ENCODE data around the gene PARD3. TPM values are rescaled to one million over a fixed set of nuclear protein-coding genes. Genes with fewer than 3 reads are reported as not detected.
A peak's percentile ranks its signal among the peaks of the same experiment; 100 is the strongest.

PARD3 gene
- total RNA-seq, 1 donor from 2014 or later: 97.8 TPM

DNA sequence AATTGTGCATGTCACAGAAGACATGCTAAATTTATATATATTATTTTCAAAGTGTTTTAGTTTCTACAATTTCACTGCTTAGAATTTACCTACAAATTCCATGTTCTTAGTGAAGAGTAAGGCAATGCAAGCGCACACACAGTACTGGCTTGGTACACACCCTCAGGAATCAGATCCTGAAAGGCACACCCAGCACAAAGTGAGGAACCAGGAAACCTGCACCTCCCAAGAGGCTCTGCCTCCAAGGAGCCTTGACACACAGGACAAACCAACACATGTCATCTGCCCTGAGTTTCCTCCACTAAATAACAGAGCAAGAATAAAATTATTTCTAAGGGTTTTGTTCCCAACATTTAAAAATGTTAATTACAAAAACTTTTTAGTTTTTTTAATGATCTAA lies 156.2 kb downstream of the PARD3 start:
- no peak for DNase-seq (ENCODE audit: low read depth)
- TF ChIP-seq, protein P1, sequence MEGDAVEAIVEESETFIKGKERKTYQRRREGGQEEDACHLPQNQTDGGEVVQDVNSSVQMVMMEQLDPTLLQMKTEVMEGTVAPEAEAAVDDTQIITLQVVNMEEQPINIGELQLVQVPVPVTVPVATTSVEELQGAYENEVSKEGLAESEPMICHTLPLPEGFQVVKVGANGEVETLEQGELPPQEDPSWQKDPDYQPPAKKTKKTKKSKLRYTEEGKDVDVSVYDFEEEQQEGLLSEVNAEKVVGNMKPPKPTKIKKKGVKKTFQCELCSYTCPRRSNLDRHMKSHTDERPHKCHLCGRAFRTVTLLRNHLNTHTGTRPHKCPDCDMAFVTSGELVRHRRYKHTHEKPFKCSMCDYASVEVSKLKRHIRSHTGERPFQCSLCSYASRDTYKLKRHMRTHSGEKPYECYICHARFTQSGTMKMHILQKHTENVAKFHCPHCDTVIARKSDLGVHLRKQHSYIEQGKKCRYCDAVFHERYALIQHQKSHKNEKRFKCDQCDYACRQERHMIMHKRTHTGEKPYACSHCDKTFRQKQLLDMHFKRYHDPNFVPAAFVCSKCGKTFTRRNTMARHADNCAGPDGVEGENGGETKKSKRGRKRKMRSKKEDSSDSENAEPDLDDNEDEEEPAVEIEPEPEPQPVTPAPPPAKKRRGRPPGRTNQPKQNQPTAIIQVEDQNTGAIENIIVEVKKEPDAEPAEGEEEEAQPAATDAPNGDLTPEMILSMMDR (conservative IDR thresholded peaks at IDR 0.05; ENCODE audit: low read depth, low read length): no peak
- H3K4me3 ChIP-seq (ENCODE audit: low read depth, low read length): no peak overlapping the region

GRCh38 chr10:34656661-34657060 lies 158.4 kb downstream of the PARD3 start:
- TF ChIP-seq, protein P1 (conservative IDR thresholded peaks at IDR 0.05; ENCODE audit: low read depth, low read length): no peak
- no peak overlapping the region for H3K4me3 ChIP-seq (ENCODE audit: low read depth, low read length)
- no peak for DNase-seq (ENCODE audit: low read depth)

- TF ChIP-seq, protein P1 (conservative IDR thresholded peaks at IDR 0.05; ENCODE audit: low read depth, low read length): peak; percentile 79
- H3K4me3 ChIP-seq (ENCODE audit: low read depth, low read length): no peak overlapping the region
- peak; percentile 31 for DNase-seq (ENCODE audit: low read depth)
Measured at GRCh38 chr10:34655286-34656170, 159.6 kb downstream of the PARD3 start.

- no peak for DNase-seq (ENCODE audit: low read depth)
- H3K4me3 ChIP-seq (ENCODE audit: low read depth, low read length): no peak overlapping the region
- TF ChIP-seq, protein P1 (conservative IDR thresholded peaks at IDR 0.05; ENCODE audit: low read depth, low read length): no peak
Measured at GRCh38 chr10:34654211-34654610, 160.9 kb downstream of the PARD3 start.

- TF ChIP-seq, protein P1 (conservative IDR thresholded peaks at IDR 0.05; ENCODE audit: low read depth, low read length): no peak
- no peak for DNase-seq (ENCODE audit: low read depth)
- H3K4me3 ChIP-seq (ENCODE audit: low read depth, low read length): no peak overlapping the region
Measured at GRCh38 chr10:34653530-34653929, 161.6 kb downstream of the PARD3 start.

DNA sequence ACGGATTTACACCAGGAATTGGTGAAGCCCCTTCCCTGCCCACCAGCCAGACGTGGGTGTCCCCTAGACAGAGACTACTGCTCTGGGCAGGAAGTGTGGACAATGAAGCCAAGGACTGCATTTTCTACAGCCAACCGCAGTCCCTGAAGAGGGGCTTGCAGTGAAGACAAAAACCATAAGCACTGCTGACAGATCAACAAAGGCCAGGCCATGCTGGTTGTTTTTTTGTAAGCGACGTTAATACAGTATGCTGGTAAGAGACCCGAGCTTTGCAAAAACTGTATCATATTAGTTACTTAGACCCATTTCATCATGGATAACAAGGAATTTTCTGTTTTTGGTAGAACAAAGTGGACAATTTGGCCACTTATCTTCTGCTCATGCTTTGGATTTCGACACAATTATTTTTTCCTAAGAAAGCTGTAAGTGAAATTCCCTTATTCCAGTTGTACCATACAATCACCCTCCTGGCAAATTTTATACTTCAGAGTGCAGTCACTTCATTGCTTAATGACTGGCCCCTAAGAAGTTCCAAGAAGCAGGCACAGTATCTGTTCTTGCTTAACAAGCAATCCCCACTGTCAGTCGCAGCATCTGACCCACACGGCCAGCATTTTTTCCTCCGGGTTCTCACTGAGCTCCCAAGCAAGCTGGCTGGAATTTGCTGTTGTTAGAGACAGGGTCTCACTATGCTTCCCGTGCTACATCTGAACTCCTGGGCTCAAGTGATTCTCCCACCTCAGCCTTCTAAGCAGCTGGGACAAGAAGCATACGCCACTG lies 163.5 kb downstream of the PARD3 start:
- DNase-seq (ENCODE audit: low read depth): no peak
- TF ChIP-seq, protein P1 (conservative IDR thresholded peaks at IDR 0.05; ENCODE audit: low read depth, low read length): no peak
- H3K4me3 ChIP-seq (ENCODE audit: low read depth, low read length): no peak overlapping the region
